ENCODE results near the gene SNORC. TPM values are rescaled to one million over a fixed set of nuclear protein-coding genes. Genes with fewer than 3 reads are reported as not detected.
"Not testable (repeated sequence)": the region's sequence is repeated elsewhere in the genome, so short reads cannot be mapped to it uniquely, and the experiment has no call there.

Gene SNORC
- total RNA-seq, 1 donor from 2014 or later: 3.1 TPM

GRCh38 chr2:232903989-232904388 is 33.9 kb downstream of the SNORC start:
- Mint-ChIP-seq H3K27me3 (ENCODE audit: low read depth, unreplicated experiment) (no peaks in the 10 kb centered on the region), H3K4me1 (ENCODE audit: low read depth, unreplicated experiment) (peaks cover 5% of the 10 kb centered on the region), H3K9me3 (ENCODE audit: unreplicated experiment) (no peaks in the 10 kb centered on the region), H3K36me3 (ENCODE audit: low read depth, unreplicated experiment) (no peaks in the 10 kb centered on the region), H3K27ac (ENCODE audit: unreplicated experiment) (no peak overlapping the region), H3K4me3 (ENCODE audit: unreplicated experiment) (no peak overlapping the region)
- no peaks in the 10 kb centered on the region for H3K36me3 ChIP-seq (ENCODE audit: insufficient read depth, low read length)
- no peaks in the 10 kb centered on the region for H4K20me1 ChIP-seq (ENCODE audit: insufficient read depth, low read length)
- DNase-seq (ENCODE audit: low read depth): no peak
- no peaks in the 10 kb centered on the region for H3K9me3 ChIP-seq (ENCODE audit: insufficient read depth, low read depth, low read length)
- H3K4me3 ChIP-seq (ENCODE audit: insufficient read depth, low read depth, low read length): no peak overlapping the region
- H2AFZ ChIP-seq (ENCODE audit: low read depth, low read length): no peak overlapping the region
- H3K9ac ChIP-seq (ENCODE audit: low read length): no peak overlapping the region
- TF ChIP-seq EZH2 (IDR thresholded peaks at IDR 0.05; ENCODE audit: insufficient read depth, low read length) (no peak), CTCF (IDR thresholded peaks at IDR 0.05; ENCODE audit: insufficient read depth, low read depth, low read length) (no peak)
- H3K4me2 ChIP-seq (ENCODE audit: low read length): no peak overlapping the region
- no peaks in the 10 kb centered on the region for H3K79me2 ChIP-seq (ENCODE audit: insufficient read depth, low read length)
- H3K27ac ChIP-seq (ENCODE audit: low read depth, low read length): no peak overlapping the region
- no peak for FAIRE-seq
- H3K27me3 ChIP-seq (ENCODE audit: insufficient read depth, low read length): no peaks in the 10 kb centered on the region
- peaks cover 16% of the 10 kb centered on the region for H3K4me1 ChIP-seq (ENCODE audit: insufficient read depth, low read length)

GRCh38 chr2:232906867-232907717 is 37.0 kb downstream of the SNORC start:
- H3K9me3 Mint-ChIP-seq (ENCODE audit: unreplicated experiment): peaks cover 16% of the 10 kb centered on the region
- FAIRE-seq; H3K9ac ChIP-seq (ENCODE audit: low read length); H3K4me3 ChIP-seq (ENCODE audit: insufficient read depth, low read depth, low read length); H3K36me3 Mint-ChIP-seq (ENCODE audit: low read depth, unreplicated experiment); H3K9me3 ChIP-seq (ENCODE audit: insufficient read depth, low read depth, low read length); DNase-seq (ENCODE audit: low read depth); H3K4me1 ChIP-seq (ENCODE audit: insufficient read depth, low read length); H3K4me2 ChIP-seq (ENCODE audit: low read length); H3K27me3 ChIP-seq (ENCODE audit: insufficient read depth, low read length); H3K4me3 Mint-ChIP-seq (ENCODE audit: unreplicated experiment); H2AFZ ChIP-seq (ENCODE audit: low read depth, low read length); H3K27ac ChIP-seq (ENCODE audit: low read depth, low read length); H3K27ac Mint-ChIP-seq (ENCODE audit: unreplicated experiment); H3K4me1 Mint-ChIP-seq (ENCODE audit: low read depth, unreplicated experiment); H3K79me2 ChIP-seq (ENCODE audit: insufficient read depth, low read length); H4K20me1 ChIP-seq (ENCODE audit: insufficient read depth, low read length); H3K27me3 Mint-ChIP-seq (ENCODE audit: low read depth, unreplicated experiment); H3K36me3 ChIP-seq (ENCODE audit: insufficient read depth, low read length): not testable (repeated sequence)

GRCh38 chr2:232907718-232908085 is 37.6 kb downstream of the SNORC start:
- not testable (repeated sequence) for H3K4me2 ChIP-seq (ENCODE audit: low read length); H3K27me3 ChIP-seq (ENCODE audit: insufficient read depth, low read length); H3K4me1 ChIP-seq (ENCODE audit: insufficient read depth, low read length); H3K9ac ChIP-seq (ENCODE audit: low read length); H3K79me2 ChIP-seq (ENCODE audit: insufficient read depth, low read length); FAIRE-seq; H3K4me3 ChIP-seq (ENCODE audit: insufficient read depth, low read depth, low read length); H3K36me3 ChIP-seq (ENCODE audit: insufficient read depth, low read length); H4K20me1 ChIP-seq (ENCODE audit: insufficient read depth, low read length); H3K27ac Mint-ChIP-seq (ENCODE audit: unreplicated experiment); H3K36me3 Mint-ChIP-seq (ENCODE audit: low read depth, unreplicated experiment); H2AFZ ChIP-seq (ENCODE audit: low read depth, low read length); H3K27ac ChIP-seq (ENCODE audit: low read depth, low read length); H3K27me3 Mint-ChIP-seq (ENCODE audit: low read depth, unreplicated experiment); H3K4me3 Mint-ChIP-seq (ENCODE audit: unreplicated experiment); H3K9me3 ChIP-seq (ENCODE audit: insufficient read depth, low read depth, low read length); H3K4me1 Mint-ChIP-seq (ENCODE audit: low read depth, unreplicated experiment); DNase-seq (ENCODE audit: low read depth)
- H3K9me3 Mint-ChIP-seq (ENCODE audit: unreplicated experiment): peaks cover 16% of the 10 kb centered on the region
